HepG2 (cell line): ENCODE results near the gene PIF1. TPM values are rescaled to one million over a fixed set of nuclear protein-coding genes. Genes with fewer than 3 reads are reported as not detected.

ENCODE experiments used
- ATAC-seq: fragments of 200-7000 bp; cut with Tn5 transposase; 3 replicates; pipeline ENCODE4 v1.9.1; 2020; ENCODE audit warnings: mild to moderate bottlenecking, moderate library complexity
- BruUV-seq: library from RNA; stranded (reverse); fragments of 400-500 nt; replicated peaks from 2 replicates; lab custom pipeline; 2021; lab: Mats Ljungman, UMichigan
- CTCF ChIA-PET: fragments of 300-600 bp; formaldehyde crosslinking; extraction: SDS; loops from one replicate; lab custom pipeline; 2021; ENCODE audit warnings: low total read pairs, inconsistent platforms, low intra/inter-chr PET ratio; lab: Yijun Ruan, JAX
- POLR2A ChIA-PET: fragments of 350-600 bp; sonication (Branson Sonifier 250); formaldehyde crosslinking; loops from one replicate; lab custom pipeline; 2020; ENCODE audit warnings: antibody characterized with exemption, inconsistent platforms; lab: Yijun Ruan, JAX
- DNase-seq: peaks from one replicate; pipeline ENCODE4 v3.0.0-alpha.2; 2015; ENCODE audit warnings: low spot score
- FAIRE-seq: peaks from 3 replicates; lab custom pipeline; 2011; peaks lifted over from hg19 to GRCh38; lab: Jason Lieb, UNC
- H2AFZ ChIP-seq: one replicate; pipeline ENCODE4 v1.6.1; 2011; ENCODE audit warnings: low read length, inconsistent platforms
- H3K27ac ChIP-seq: fragments of 300-600 bp; 3 replicates; pipeline ENCODE4 v1.8.0; 2011; ENCODE audit warnings: mixed run types, mild to moderate bottlenecking, mixed read lengths, low read length, inconsistent platforms; ENCODE audit not compliant: insufficient read depth; ENCODE audit errors: extremely low read length
- H3K27me3 ChIP-seq, 2 experiments: fragments of 200-600 bp in 1 of 2; 2 replicates in 1 of 2; 3 replicates in 1 of 2; pipeline versions ENCODE4 v1.6.0 to v1.8.0; 2011; ENCODE audit warnings: low read length in 2 of 2, mild to moderate bottlenecking in 2 of 2, moderate library complexity in 2 of 2, inconsistent platforms in 1 of 2; ENCODE audit not compliant: insufficient read depth in 2 of 2, control insufficient read depth in 1 of 2
- H3K36me3 ChIP-seq, 2 experiments: fragments of 200-600 bp in 1 of 2; replicated peaks in 1 of 2; 2 replicates in 1 of 2; 3 replicates in 1 of 2; pipeline versions ENCODE4 v1.5.1 to v1.8.0; 2011; ENCODE audit warnings: low read length in 2 of 2, inconsistent platforms in 1 of 2; ENCODE audit not compliant: insufficient read depth in 2 of 2, control insufficient read depth in 1 of 2
- H3K4me1 ChIP-seq: 2 replicates; pipeline ENCODE4 v1.5.1; 2012; ENCODE audit warnings: low read length, inconsistent platforms; ENCODE audit not compliant: insufficient read depth
- H3K4me2 ChIP-seq: 2 replicates; pipeline ENCODE4 v1.6.0; 2011; ENCODE audit warnings: low read depth, low read length, inconsistent platforms
- H3K4me3 ChIP-seq, 3 experiments: fragments of 200-600 bp in 1 of 3; sonication (generic), shearing (Covaris generic) in 1 of 3; replicated peaks in 1 of 3; 2 replicates each; pipeline ENCODE4 v1.5.1; 2011 to 2016; ENCODE audit warnings: low read length in 3 of 3, inconsistent platforms in 2 of 3, low read depth in 2 of 3, mild to moderate bottlenecking in 2 of 3, control low read depth in 1 of 3, mixed read lengths in 1 of 3; ENCODE audit not compliant: insufficient read depth in 1 of 3
- H3K79me2 ChIP-seq: one replicate; pipeline ENCODE4 v1.6.1; 2011; ENCODE audit warnings: low read length, inconsistent platforms; ENCODE audit not compliant: insufficient read depth
- H3K9ac ChIP-seq: 2 replicates; pipeline ENCODE4 v1.6.0; 2011; ENCODE audit warnings: mild to moderate bottlenecking, low read depth, low read length, inconsistent platforms; ENCODE audit not compliant: insufficient read depth
- H3K9me3 ChIP-seq: 2 replicates; pipeline ENCODE4 v1.5.1; 2012; ENCODE audit warnings: mild to moderate bottlenecking, low read length
- H4K20me1 ChIP-seq: 2 replicates; pipeline ENCODE4 v1.6.0; 2011; ENCODE audit warnings: inconsistent platforms, mild to moderate bottlenecking, low read length, moderate library complexity; ENCODE audit not compliant: insufficient read depth
- CHD2 ChIP-seq: IDR thresholded peaks from 2 replicates; pipeline ENCODE4 v1.6.1; 2011; ENCODE audit warnings: low read depth, low read length, improper control_type of control experiment
- DMTF1 ChIP-seq: sonication (generic); formaldehyde crosslinking; IDR thresholded peaks from 2 replicates; pipeline ENCODE4 v1.4.0; 2020; ENCODE audit warnings: mild to moderate bottlenecking, missing genetic modification reagents
- ELK4 ChIP-seq: sonication (generic); formaldehyde crosslinking; IDR thresholded peaks from 2 replicates; pipeline ENCODE4 v1.9.0; 2021; ENCODE audit warnings: missing genetic modification reagents, borderline replicate concordance
- HMGA1 ChIP-seq: sonication (generic); formaldehyde crosslinking; conservative IDR thresholded peaks from 2 replicates; pipeline ENCODE4 v1.4.0; 2020; ENCODE audit warnings: missing genetic modification reagents
- PCBP1 ChIP-seq: fragments of 200-400 bp; formaldehyde crosslinking; IDR thresholded peaks from 2 replicates; pipeline ENCODE4 v1.6.1; 2017; ENCODE audit warnings: mild to moderate bottlenecking, low read depth, low read length, borderline replicate concordance
- PHB2 ChIP-seq: fragments of 450-650 bp; IDR thresholded peaks from 2 replicates; pipeline ENCODE4 v1.6.1; 2018; ENCODE audit not compliant: partially characterized antibody
- TEAD2 ChIP-seq: sonication (generic); formaldehyde crosslinking; IDR thresholded peaks from 2 replicates; pipeline ENCODE4 v1.9.0; 2021; ENCODE audit warnings: missing genetic modification reagents
- ZFY ChIP-seq: sonication (generic); formaldehyde crosslinking; IDR thresholded peaks from 2 replicates; pipeline ENCODE4 v1.4.0; 2020; ENCODE audit warnings: missing genetic modification reagents
- ZNF362 ChIP-seq: sonication (generic); formaldehyde crosslinking; IDR thresholded peaks from 2 replicates; pipeline ENCODE4 v1.4.0; 2020; ENCODE audit warnings: missing genetic modification reagents, mild to moderate bottlenecking, borderline replicate concordance
- ZNF44 ChIP-seq: sonication (generic); formaldehyde crosslinking; IDR thresholded peaks from 2 replicates; pipeline ENCODE4 v1.5.1; 2020; ENCODE audit warnings: mild to moderate bottlenecking, missing genetic modification reagents
- ZNF629 ChIP-seq: sonication (generic); formaldehyde crosslinking; conservative IDR thresholded peaks from 2 replicates; pipeline ENCODE4 v1.5.0; 2020; ENCODE audit warnings: missing genetic modification reagents
- ZSCAN20 ChIP-seq: sonication (generic); formaldehyde crosslinking; IDR thresholded peaks from 2 replicates; pipeline ENCODE4 v1.4.0; 2020; ENCODE audit warnings: missing genetic modification reagents, mild to moderate bottlenecking, borderline replicate concordance
- WGBS: methylation state at CpG from one replicate; pipeline ENCODE4 v1.1.6; 2017; ENCODE audit warnings: low lambda C conversion rate; 5-methylcytosine and 5-hydroxymethylcytosine counted together
- in situ Hi-C: cut with HindIII; loops from 2 replicates; pipeline ENCODE4 v1.10.0; 2017; ENCODE audit warnings: low pct_unique_long_range_greater_than_20kb; ENCODE audit not compliant: extremely low pct_ligation_motif_present
- intact Hi-C: fragments of 100-400 bp; cut with micrococcal nuclease; formaldehyde crosslinking; loops from one replicate; pipeline ENCODE4 v1.10.0; 2022; ENCODE audit not compliant: unreplicated experiment
- polyA plus RNA-seq, 8 experiments: library from polyadenylated mRNA; depleted of rRNA in 3 of 8; stranded (reverse) in 7 of 8; unstranded in 1 of 8; fragments of >200 nt; fragmentation: Illumina TruSeq in 4 of 8; extraction: Trizol in 4 of 8; gene quantifications; 2 replicates each; pipeline versions ENCODE4 v1.2.1 to v1.2.3, GENCODE V29; 2011 to 2016; ENCODE audit warnings: low read depth in 4 of 8, missing spikeins in 1 of 8, mixed read lengths in 1 of 8; ENCODE audit not compliant: insufficient read depth in 1 of 8
- total RNA-seq, 5 experiments: library from RNA; depleted of rRNA; stranded (reverse); fragments of >200 nt; fragmentation: Illumina TruSeq; extraction: Trizol; gene quantifications; 2 replicates each; pipeline ENCODE4 v1.2.3, GENCODE V29; 2016; ENCODE audit warnings: low read depth in 1 of 5

Gene PIF1
- total and polyA plus RNA-seq, 2 of the 13 experiments (the other 11 are each of a cell fraction or from before 2014, with no cell fraction given): 18.5 to 19.7 TPM

GRCh38 chr15:64847448-64847847 lies 22.0 kb upstream of the PIF1 start:
- TF ChIP-seq ZNF362 (CRISPR knock-in tag) (no peak), ZSCAN20 (no peak), HMGA1 (CRISPR knock-in tag) (no peak), DMTF1 (CRISPR knock-in tag) (no peak), ZNF44 (no peak), ZNF629 (CRISPR knock-in tag) (no peak), TEAD2 (CRISPR knock-in tag) (no peak), ZFY (no peak), PCBP1 (no peak), CHD2 (no peak), PHB2 (no peak), ELK4 (CRISPR knock-in tag) (no peak)
- H3K4me1 ChIP-seq: peaks cover 56% of the 10 kb centered on the region
- no peak overlapping the region for H3K4me2 ChIP-seq
- H3K27ac ChIP-seq: peak overlapping the region; percentile 16
- FAIRE-seq (no peak), ATAC-seq (no peak), DNase-seq (no peak)
- intact Hi-C loops (no loop called here), in situ Hi-C loops (no loop called here)
- H3K27me3 ChIP-seq: no peaks in the 10 kb centered on the region
- H3K36me3 ChIP-seq: peaks cover 6 to 19% of the 10 kb centered on the region in 2 experiments; a peak in 3 of 5 replicates
- H2AFZ ChIP-seq: no peak overlapping the region
- H3K9me3 ChIP-seq: no peaks in the 10 kb centered on the region
- WGBS: 99% methylated on average over 3 of the region's 3 CpGs
- ChIA-PET POLR2A (no interaction called here), CTCF (no interaction called here)
- BruUV-seq: no TSS peak
- H3K9ac ChIP-seq: no peak overlapping the region
- no peak overlapping the region for H3K4me3 ChIP-seq
- H3K79me2 ChIP-seq: no peaks in the 10 kb centered on the region
- H4K20me1 ChIP-seq: no peaks in the 10 kb centered on the region
